Kidney tubule cell (primary cell): ENCODE results near the gene KDM4B.

Experiments
- DNase-seq: peaks from one replicate; pipeline ENCODE4 v3.0.0-alpha.2; 2018; ENCODE audit warnings: low spot score

Gene KDM4B

DNA sequence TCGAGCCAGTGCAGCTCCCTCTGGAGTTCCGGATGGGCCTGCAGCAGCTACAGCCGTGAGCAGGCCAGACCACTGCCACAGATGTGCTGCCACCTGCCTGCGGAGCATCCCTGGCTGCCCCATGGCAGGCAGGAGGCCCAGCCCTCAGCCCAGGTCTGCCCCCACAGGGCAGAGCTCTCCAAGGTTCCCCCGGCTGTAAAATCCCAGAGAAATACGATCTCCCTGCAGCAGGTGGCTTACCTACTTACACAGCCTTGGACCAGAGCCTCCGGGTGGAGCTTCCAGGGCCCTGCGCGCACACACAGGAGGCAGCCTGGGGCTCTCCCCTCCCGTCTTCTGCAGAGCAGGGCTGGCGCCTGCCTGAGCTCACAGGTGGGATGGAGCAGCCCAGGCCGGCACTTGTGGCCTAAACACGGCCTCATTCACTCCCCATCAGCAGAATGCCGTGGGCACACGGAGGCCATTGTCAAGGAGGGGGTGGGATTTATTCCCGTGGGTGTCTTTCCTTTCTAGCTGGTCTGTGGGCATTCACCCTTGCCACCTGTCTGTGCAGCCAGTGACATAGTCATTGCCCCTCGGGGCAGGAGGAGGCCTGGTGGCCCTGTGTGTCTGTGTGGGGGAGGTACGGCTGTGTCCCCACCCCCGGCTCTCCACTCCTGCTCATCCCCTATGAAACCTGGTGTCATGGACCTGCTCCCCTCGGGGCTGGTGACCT lies 118.0 kb downstream of the KDM4B start:
- no peak for DNase-seq

DNA sequence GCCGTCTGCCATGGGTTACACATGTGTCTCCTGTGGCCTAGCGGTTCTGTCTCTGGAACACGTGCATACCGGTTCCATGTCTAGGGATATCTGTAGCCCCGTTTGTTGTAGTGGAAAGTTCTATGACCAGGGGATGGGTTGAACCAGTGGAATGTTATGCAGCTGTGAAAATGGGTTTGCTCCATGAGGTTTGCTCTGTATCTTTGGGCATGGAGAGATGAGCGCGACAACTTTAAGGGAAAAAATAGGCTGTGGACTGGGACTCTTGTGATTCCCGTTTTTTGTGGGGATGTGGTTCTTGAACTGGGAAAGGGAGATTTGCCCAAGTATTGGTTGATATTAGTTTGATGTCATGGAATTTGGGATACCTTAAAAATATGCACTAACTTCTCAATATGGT lies 120.4 kb downstream of the KDM4B start:
- no peak for DNase-seq

DNA sequence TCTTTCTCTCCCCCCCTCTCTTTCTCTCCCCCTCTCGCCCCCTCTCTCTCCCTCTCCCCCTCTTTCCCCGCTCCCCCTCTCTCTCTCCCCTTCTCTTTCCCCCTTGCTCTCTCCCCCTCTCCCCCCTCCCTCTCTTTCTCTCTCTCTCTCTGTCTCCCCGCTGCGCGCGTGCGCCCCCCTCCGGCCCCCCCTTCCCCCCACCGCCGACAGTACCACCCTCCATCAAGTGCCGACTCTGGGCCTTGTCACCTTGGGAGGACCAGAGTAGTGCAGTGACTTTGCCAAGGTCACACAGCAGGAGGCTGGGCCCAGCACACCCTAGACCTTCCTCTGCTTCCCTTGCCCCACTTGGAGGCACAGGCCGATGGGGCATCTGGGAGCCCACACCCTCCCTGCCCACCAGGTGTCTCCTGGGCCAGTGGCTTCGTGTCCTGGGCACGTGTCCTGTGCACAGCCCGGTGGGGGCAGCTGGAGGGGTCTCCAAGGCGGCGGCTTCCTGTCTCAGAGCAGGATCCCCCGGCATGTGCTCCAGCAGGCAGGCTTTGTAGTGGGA lies 121.6 kb downstream of the KDM4B start:
- no peak for DNase-seq

DNA sequence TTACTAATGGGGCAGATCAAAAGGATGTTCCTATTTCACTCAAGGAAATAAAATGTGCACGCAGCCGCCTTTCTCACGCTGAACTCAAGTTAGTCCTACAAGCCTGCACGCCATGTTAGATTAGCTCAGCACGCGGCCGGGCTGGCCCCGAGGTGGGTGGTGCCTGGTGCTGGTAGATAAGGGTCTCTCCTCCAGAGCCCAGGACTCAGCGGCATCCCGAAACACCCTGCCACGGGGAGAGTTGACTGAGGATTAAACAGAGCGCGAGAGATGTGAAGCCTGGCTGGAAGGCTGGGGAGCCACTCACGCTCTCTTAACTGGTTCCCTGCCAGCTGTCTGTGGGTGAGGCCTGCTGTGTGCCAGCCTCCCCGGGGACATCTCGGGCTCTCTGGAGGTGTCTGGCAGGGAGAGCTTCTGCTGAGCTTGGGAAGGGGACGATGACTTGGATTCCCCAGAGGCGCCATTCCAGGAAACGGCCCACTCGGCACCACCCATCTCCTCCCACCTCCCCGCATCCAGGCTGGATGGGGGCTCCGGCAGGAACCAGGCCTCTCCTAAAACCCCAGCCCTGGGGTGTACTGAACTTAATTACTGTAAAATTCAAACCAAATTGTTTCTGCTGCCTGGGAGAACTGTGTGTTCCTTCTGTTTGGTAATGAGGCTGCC lies 122.2 kb downstream of the KDM4B start:
- DNase-seq, result peak; percentile 3

DNA sequence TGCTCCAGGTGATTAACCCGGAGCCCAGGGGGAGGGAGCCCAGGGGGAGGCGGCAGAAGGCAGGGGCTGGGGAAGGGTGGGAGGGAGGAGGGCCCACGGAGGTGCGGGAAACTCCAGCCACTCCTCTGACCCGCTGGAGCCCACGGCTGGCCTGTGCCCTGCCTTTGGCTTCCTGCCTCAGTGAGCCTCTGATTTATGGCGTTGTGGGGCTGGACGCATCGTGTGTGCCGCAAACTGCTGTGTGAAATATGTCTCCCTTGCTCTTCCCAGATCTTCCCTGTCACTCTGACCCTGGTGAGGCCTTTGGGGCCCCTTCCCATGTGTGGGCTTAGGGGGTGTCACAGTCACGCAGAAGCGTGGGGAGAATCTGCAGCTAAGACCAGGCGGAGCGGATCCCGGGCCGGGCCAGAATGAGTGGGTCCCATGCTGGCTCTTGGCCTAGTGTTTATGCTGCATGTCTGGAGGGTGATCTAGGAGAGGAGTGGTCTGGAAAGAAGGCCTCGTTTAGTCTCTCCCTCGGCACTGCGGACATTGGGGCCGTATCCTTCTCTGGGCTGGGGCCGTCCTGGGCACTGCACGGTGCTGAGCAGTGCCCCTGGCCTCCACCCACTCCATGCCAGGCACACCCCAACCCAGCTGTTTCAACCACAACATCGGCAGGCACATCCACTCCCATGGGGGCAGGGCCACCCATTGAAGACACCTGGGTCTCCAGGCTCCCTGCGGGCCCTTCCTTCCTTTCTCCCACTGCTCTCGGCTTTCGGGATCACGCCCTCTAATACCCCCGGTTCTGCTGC lies 123.0 kb downstream of the KDM4B start:
- DNase-seq, result no peak

DNA sequence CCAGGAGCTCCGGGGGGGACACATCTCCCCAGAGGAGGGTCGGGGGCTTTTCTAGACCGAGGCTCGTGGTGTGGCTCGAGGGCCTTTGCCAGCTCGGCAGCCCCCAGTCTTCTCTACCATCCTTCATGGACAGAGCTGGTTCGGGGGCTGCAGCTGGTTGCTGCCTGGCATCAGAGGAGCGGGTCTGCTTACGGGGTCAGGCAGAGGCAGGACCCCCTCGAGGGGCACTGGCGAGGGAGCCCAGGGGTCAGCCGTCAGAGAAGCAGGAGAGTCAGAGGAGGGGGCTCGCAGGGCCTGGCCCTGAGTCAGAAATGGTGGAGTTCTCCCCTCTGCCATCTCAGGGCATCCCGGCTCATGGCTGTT lies 123.5 kb downstream of the KDM4B start:
- no peak for DNase-seq

DNA sequence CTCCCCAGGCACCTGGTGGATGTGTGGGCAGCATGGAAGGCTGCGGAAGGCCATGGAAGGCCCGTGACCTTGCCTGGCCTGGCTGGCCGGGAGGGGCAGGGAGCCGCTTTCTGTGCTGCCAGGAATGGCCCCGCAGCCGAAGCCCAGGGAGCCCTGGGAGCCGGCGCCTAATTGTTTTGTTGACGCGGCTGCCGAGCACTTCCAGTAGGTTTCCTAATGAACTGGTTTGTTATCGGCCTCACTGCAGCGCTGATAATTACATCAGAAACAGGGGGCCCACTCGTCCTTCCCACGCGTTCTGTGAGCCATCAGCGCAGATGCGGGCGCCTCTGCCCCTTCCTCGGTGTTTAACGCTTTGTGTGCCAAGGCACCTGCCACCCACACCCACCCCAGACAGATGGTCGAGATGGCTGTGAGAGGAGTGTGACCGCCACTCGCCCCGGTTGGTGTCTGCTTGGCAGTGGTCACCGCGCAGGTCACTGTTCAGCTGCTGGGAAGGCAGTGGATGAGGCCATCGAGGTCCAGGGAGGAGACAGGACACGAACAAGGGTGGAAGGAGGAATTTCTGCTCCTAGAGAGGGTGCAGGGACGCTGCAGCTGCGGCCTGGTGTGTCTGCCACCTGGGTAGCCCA lies 124.5 kb downstream of the KDM4B start:
- no peak for DNase-seq

DNA sequence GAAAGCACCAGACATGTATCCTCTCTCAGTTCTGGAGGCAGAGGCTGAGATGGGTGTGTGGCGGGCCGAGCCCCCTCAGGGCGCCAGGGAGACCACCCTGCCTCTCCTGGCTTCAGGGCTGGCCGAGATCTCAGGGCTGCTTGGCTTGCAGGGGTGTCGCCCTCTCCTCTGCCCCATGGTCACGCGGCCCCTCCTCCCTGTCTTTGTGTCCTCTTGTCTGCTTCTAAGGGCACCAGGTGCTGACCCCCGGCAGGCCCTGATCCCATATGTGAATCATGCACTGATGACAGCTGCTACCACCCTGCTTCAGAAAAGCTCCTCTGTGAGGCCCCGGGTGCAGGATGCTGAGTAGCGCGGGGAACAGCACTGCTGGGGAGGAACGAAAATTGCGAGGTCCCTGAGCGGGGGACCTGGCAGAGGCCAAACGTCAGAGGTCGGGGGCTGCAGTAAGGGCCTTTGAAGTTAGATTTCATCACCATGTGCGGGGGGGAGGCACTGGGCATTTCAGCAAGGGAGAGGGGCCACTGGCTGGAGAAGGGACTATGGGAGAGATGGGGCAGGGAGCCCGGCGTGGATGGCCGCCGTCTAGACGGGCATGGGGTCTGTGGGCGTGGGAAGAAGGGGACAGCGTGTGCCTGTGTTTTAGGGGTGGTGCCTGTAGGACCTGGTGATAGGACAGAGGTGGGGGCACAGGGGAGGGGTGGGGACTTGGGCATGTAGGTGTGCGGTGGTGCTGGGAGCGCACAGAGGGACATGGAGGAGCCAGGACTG lies 125.2 kb downstream of the KDM4B start:
- no peak for DNase-seq

DNA sequence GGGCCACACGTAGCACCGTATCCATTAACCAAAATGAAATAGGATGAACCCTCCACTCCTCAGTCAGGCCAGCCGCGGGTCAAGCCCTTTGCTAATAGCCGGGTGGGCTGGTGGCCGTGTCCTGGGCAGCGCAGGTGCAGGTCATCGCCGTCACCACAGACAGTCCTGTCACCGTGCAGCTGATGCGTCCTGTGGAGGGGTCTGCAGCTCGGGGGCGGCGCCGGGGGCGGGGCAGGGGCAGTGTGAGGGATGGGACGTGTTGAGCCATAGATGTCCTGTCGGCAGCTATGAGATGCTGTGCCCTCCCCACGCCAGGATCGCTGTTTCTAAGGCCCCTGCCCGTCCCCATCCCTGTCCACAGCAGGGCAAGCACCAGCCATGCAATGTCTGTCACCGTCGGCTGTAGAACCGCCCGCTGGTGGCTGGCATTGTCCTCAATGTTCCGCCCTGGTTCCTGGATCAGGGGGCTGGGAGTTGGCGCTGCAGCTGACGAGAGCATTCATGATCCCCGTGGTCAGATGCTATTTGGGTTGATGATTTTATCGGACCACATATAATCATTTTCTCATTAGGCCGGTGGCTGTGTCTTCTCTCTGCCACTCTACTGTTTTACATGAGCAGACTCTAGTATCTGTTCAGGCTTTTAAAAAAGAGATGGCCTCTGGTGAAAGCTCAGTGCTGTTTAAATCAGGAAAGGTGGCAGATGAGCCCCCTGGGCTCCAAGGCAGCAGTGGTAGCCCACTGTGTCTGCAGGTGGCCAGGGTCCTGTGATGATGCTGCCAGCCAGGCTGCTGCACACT lies 126.1 kb downstream of the KDM4B start:
- no peak for DNase-seq

DNA sequence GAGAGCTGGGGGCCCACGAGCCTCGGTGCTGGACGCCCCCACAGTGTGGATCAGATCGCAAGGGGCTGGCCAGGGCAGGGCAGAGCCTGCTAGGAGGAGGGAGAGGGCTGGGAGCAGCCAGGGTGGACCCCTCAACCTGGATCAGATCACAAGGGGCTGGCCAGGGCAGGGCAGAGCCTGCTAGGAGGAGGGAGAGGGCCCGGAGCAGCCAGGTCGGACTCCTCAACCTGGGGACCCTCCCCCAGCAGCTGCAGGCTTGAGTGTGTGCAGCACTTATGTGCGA lies 126.6 kb downstream of the KDM4B start:
- no peak for DNase-seq

DNA sequence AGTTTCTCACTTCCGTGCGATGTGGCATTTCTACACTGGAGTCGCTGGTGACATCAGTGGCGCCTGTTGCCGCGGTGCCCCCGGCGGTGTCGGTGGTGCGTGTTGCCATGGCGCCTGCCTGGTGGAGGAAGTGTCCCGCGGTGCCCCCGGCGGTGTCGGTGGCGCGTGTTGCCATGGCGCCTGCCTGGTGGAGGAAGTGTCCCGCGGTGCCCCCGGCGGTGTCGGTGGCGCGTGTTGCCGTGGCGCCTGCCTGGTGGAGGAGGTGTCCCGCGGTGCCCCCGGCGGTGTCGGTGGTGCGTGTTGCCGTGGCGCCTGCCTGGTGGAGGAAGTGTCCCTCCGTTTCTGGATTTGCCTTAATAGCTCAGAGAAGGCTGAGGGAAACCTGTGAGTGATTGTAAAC lies 127.6 kb downstream of the KDM4B start:
- no peak for DNase-seq

DNA sequence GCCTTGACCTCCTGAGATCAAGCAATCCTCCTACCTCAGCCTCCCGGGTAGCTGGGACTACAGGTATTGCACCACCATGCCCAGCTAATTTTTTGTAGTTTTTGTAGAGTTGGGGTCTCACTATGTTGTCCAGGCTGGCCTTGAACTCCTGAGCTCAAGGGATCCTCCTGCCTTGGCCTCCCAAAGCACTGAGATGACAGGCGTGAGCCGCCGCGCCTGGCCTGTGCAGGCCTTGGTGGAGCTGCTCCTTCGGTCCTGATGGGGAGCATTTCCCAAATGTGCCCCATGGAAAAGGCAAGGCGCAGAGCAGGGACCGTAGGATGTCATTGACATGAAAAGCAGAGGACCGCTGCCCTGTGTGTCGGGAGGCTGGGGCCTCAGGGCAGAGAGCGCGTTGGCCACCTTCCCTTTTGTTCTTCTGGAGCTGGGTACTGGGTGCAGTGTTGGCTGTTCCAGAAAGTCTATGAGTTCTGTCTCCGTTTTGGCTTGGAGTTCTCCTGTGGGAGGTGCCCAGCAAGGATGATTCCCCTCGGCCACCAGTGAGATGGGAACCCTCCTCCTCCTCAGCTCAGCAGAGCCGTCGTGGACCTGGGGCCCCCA lies 128.5 kb downstream of the KDM4B start:
- no peak for DNase-seq

DNA sequence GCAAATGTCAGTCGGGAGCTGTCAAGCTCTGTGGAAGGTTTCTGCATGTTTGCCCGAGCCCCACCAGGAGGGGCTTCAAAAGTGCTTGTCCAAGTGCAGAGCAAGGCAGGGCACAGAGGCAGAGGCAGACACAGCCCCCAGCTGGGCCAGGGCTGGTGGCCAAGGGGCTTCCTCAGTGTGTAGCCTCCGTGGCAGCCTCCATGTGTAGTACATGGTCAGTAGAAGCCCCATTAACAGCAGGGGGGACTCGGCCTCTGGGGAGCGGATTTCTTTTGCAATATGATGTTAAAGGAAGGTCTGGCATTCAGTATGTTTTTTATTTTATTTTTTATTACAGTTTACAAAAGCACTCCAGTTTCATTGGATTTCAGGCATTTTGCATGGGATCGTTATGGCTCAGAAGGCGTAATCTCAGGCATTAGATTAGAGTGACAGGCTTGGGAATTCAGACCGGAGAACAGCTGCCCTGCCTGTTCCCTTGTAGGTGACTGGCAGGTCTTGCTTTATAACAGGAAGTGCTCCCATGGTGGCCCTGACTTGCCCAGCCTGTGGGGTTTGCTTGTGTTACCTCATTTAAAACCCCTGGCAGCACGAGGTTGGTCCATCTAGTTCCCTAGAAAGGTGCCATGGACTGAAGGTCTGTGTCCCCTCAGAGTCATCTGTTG lies 129.2 kb downstream of the KDM4B start:
- DNase-seq, result no peak

DNA sequence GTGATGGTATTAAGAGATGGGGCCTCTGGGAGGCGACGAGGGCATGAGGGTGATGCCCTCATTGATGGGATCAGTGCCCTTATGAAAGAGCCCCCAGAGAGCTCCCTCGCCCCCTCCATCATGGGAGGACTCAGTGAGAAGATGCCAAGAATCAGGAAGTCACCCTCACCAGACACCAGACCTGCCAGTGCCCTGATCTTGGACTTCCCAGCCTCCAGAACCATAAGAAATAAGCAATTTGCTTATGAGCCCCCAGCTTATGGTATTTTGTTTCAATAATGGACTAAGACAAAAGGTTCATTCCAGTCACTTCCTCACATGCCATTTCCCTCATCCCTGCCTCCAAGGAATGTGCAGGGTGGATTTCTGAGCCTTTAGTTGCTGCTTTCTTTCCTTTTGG lies 129.7 kb downstream of the KDM4B start:
- no peak for DNase-seq

DNA sequence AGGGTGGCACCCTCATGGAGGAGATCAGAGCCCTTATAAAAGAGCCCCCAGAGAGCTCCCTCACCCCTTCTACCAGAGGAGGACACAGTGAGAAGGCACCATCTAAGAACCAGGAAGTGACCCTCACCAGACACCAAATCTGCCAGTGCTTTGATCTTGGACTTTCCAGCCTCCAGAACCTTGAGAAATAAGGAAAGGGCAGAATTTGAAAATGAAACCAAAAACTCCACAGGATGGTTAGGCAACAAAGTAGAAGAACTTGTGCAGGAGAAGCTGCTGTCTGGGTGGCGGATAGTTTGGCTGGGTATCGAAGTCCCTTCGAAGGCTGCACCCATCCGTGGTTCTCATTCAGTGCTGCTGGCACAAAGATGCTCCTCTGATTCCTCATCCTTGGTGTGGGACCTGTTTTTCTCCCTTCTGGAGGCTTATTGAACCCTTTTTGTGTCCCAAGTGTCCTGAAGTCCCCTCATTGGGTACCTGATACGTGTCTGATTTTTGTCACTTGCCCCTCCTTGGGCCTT lies 130.8 kb downstream of the KDM4B start:
- no peak for DNase-seq

DNA sequence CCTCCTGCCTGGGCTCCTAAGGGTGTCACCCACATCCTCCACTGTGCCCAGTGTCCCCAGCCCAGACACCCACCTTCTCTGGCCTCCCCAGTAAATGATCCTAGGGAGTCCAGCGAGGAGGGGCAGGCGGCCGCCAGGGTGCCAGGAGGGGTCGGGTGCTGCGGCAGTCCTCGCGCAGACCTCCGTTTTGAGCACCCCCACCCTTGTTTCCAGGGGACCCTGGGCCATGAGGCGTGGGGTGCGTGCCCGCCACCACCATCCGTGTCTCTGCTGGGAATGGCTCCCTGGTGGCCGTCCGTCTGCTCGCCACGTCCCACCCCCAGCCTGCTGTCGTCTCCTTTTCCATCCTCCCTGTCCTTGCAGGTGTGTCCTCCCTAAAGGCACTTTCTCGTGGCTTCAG lies 133.0 kb downstream of the KDM4B start:
- no peak for DNase-seq

DNA sequence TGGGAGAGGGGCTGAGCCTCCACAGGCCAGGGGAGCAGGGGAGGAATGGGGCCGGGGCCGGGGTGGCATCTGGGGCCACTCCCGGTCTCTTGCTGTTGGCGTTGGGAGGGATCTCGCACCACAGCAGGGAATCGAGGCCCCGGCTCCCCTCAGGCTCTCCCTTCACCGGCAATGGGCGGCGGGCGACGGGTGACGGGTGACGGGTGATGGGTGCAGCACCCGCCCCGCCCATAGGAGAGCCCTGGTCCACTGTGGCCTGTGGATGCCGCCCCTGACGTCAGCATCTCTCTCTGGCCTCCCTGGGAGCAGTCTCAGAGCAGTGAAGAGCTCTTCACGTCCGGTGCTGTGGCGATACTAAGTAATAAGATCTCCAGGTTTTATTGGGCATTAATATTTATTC lies 133.6 kb downstream of the KDM4B start:
- DNase-seq, result no peak

DNA sequence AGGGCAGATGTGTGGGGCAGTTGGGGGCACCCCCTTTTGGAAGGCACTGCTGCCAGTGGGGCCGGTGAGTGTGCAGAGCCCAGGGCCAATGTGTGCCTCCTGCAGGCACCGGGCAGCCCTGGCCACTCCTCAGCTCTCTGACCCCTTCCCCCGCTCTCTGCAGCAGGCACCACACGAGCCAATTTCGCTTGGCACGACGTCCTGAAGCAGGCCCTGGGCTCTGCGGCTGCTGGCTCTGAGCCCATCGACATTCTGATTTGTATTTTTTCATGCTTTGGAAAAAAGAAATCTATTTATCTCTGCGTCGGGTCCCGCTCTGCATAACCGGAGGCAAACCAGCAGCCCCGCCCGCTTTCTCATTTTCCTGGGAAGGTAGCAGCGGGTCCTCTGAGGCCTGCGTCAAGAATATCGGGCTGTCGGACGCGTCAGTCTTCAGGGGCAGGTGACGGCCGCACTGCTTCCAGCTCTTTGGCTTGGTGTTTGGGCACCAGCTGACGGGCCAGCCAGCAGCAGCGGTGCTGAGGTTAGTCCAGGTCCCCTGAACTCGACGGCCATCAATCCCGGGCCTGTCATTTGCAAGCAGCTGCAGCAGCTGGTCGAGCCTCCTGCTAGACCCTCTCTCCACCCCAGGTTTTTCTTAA lies 134.3 kb downstream of the KDM4B start:
- no peak for DNase-seq

DNA sequence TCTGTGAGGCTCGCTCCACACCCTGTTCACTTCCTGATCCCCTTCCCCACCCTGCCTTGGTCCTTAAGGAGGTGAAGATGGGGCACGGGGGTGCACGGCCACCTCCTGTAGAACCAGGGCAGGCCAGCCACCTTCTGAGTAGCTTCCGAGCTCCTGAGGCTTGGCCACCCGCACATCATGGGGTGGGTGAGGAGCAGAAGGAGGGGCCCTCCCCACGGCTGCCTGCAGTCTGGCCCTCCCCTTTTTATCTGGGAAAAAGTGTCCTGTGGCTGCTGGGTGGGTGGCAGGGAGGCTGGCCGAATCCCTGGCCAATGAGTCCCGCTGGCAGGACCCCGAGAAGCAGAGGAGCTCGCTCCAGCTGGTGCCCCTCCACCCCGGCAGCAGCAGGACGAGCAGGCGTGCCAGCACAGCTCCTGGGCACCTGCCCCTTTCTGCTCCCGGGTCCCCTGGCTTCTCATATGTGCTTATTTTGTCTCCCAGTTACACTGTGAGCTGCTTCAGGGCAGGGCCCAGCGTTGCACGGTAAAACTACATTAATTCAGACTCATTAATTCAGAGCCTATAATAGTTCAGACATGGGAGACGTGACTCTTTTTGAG lies 135.0 kb downstream of the KDM4B start:
- DNase-seq, result no peak
